Gastrocnemius medialis (tissue), 4 donors: ENCODE data around the gene LOC128125822.

Source experiments
- ATAC-seq, 2 donors: fragments of 150-250 bp; one replicate each; pipeline ENCODE4 v1.9.1; 2016
- DNase-seq, 2 donors: peaks; one replicate each; pipeline ENCODE4 v3.0.0-alpha.2; 2019
- H3K27ac ChIP-seq, 4 donors: fragments of 200-600 bp; sonication (generic); 1 replicate in 1 of 4; 2 replicates in 3 of 4; pipeline ENCODE4 v1.5.1; 2016 to 2018; ENCODE audit warnings: mild to moderate bottlenecking in 2 of 4, moderate library complexity in 1 of 4
- H3K27me3 ChIP-seq, 3 donors: fragments of 200-600 bp; sonication (generic) in 2 of 3; 1 replicate in 1 of 3; 2 replicates in 2 of 3; pipeline versions ENCODE4 v1.5.1 to v1.6.0; 2016 to 2019; ENCODE audit warnings: mild to moderate bottlenecking in 1 of 3, moderate library complexity in 1 of 3
- H3K36me3 ChIP-seq, 2 donors: fragments of 200-600 bp; sonication (generic) in 1 of 2; one replicate each; pipeline ENCODE4 v1.5.1; 2017 to 2018
- H3K4me1 ChIP-seq, 2 donors: fragments of 200-600 bp; sonication (generic) in 1 of 2; one replicate each; pipeline ENCODE4 v1.5.1; 2016 to 2017; ENCODE audit warnings: mild to moderate bottlenecking in 2 of 2
- H3K4me3 ChIP-seq, 4 donors: fragments of 200-600 bp; sonication (generic) in 3 of 4; 1 replicate in 1 of 4; 2 replicates in 3 of 4; pipeline ENCODE4 v1.5.1; 2016 to 2019; ENCODE audit warnings: mild to moderate bottlenecking in 2 of 4
- H3K9me3 ChIP-seq, 3 donors: fragments of 200-600 bp; sonication (generic) in 2 of 3; 1 replicate in 1 of 3; 2 replicates in 2 of 3; pipeline ENCODE4 v1.5.1; 2016 to 2019
- POLR2A ChIP-seq, 2 donors: fragments of 450-650 bp; IDR thresholded peaks; one replicate each; pipeline ENCODE4 v1.6.1; 2017; ENCODE audit warnings: antibody characterized with exemption in 2 of 2, mild to moderate bottlenecking in 2 of 2, moderate library complexity in 2 of 2
- in situ Hi-C, 4 donors: fragments of 200-750 bp; cut with MboI; loops; one replicate each; pipeline versions ENCODE4 v1.15.0 to v1.8.0; 2017; ENCODE audit warnings: low sequenced_read_pairs in 4 of 4
- intact Hi-C: fragments of 100-400 bp; cut with DNase I; formaldehyde crosslinking; loops from one replicate; pipeline ENCODE4 v1.15.1; 2023; ENCODE audit warnings: low total_unique reads
- TF ChIP-seq, protein P1 (sequence below), 5 experiments: fragments of 450-650 bp in 3 of 5; fragments of 200-600 bp in 2 of 5; sonication (generic) in 2 of 5; IDR thresholded peaks in 4 of 5; conservative IDR thresholded peaks in 1 of 5; 1 replicate in 4 of 5; 2 replicates in 1 of 5; pipeline ENCODE4 v1.5.1; 2016 to 2019; ENCODE audit warnings: antibody characterized with exemption in 5 of 5, mild to moderate bottlenecking in 3 of 5, moderate library complexity in 3 of 5

LOC128125822 gene

DNA sequence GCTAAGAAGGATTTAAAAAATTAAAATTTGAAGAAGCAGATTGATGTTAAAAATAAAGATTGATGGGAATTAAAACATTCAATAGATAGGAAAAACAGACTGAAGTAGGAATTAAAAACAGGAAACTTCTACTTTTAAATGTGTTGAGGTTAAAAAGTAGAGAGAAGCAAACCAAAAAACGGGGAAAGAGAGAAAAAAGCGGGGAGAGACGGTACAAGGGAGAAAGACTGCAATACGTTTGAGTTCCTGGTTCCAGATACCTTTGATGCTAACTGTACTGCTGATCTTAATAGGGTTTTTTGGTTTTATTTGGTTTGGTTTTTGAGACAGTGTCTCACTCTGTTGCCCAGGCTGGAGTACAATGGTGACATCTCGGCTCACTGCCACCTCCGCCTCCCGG lies 27.0 kb downstream of the LOC128125822 start:
- Histone ChIP-seq H3K27ac (no peak overlapping the region), H3K4me1 (peaks cover 5% of the 10 kb centered on the region in 2 donors), H3K9me3 (no peaks in the 10 kb centered on the region), H3K36me3 (no peaks in the 10 kb centered on the region), H3K27me3 (no peaks in the 10 kb centered on the region), H3K4me3 (no peak overlapping the region)
- DNase-seq, result no peak
- in situ Hi-C loops (loop anchor here in 3 of 4 donors (5.0 to 10.0 kb wide), 3 partner anchors 163 to 247 kb away; no protein-coding TSS in a partner anchor), intact Hi-C loops (loop anchor here (5.0 kb wide), 1 partner anchor 38 kb away; the partner anchor contains the start of gene PHF3)
- ATAC-seq, result no peak
- TF ChIP-seq, protein P1, sequence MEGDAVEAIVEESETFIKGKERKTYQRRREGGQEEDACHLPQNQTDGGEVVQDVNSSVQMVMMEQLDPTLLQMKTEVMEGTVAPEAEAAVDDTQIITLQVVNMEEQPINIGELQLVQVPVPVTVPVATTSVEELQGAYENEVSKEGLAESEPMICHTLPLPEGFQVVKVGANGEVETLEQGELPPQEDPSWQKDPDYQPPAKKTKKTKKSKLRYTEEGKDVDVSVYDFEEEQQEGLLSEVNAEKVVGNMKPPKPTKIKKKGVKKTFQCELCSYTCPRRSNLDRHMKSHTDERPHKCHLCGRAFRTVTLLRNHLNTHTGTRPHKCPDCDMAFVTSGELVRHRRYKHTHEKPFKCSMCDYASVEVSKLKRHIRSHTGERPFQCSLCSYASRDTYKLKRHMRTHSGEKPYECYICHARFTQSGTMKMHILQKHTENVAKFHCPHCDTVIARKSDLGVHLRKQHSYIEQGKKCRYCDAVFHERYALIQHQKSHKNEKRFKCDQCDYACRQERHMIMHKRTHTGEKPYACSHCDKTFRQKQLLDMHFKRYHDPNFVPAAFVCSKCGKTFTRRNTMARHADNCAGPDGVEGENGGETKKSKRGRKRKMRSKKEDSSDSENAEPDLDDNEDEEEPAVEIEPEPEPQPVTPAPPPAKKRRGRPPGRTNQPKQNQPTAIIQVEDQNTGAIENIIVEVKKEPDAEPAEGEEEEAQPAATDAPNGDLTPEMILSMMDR (IDR thresholded peaks at IDR 0.05 in 4 of 5, conservative IDR thresholded peaks at IDR 0.05 in 1 of 5), result no peak
- no peak for TF ChIP-seq POLR2A (IDR thresholded peaks at IDR 0.05)

DNA sequence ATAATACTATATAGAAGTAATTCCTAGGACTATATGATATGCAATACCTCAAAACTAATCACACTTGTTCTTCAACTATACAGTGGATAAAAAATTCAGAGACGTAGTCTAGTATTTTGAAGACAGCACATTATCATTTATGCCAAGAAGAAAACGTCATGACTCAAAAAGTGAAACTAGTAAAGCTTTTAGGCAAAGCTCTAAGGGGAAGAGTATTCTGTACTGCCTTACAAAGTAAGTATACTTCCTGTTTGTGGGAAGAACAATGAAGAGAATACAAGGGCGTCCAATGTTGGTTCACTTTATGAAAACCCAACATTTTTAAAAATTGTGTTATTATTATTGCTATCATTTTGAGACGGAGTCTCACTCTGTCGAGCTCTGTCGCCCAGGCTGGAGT lies 27.9 kb downstream of the LOC128125822 start:
- in situ Hi-C loops (loop anchor here in 2 of 4 donors (5.0 to 10.0 kb wide), 2 partner anchors 145 to 162 kb away; no protein-coding TSS in a partner anchor), intact Hi-C loops (no loop called here)
- no peak for TF ChIP-seq POLR2A (IDR thresholded peaks at IDR 0.05)
- TF ChIP-seq, protein P1 (IDR thresholded peaks at IDR 0.05 in 4 of 5, conservative IDR thresholded peaks at IDR 0.05 in 1 of 5), result no peak
- DNase-seq (no peak), ATAC-seq (no peak)
- H3K4me3 ChIP-seq, result no peak overlapping the region
- H3K27me3 ChIP-seq, result no peaks in the 10 kb centered on the region
- peaks cover 5% of the 10 kb centered on the region in 2 donors for H3K4me1 ChIP-seq
- H3K36me3 ChIP-seq, result no peaks in the 10 kb centered on the region
- no peaks in the 10 kb centered on the region for H3K9me3 ChIP-seq
- H3K27ac ChIP-seq, result no peak overlapping the region

DNA sequence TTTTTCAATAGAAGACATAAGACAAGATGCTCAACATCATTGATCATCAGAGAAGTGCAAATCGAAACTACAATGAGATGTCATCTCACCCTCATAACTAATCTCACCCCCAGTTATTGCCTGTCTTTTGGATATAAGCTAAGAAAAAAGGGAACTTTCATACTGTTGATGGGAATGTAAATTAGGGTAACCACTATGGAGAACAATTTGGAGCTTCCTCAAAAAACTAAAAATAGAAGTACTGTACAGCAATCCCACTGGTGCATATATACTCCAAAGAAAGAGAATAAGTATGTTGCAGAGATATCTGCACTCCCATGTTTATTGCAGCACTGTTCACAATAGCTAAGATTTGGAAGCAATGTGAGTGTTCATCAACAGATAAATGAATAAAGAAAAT lies 37.0 kb downstream of the LOC128125822 start:
- intact Hi-C loops, result no loop called here
- H3K27me3 ChIP-seq, result no peaks in the 10 kb centered on the region
- TF ChIP-seq POLR2A (IDR thresholded peaks at IDR 0.05), result no peak
- TF ChIP-seq, protein P1 (IDR thresholded peaks at IDR 0.05 in 4 of 5, conservative IDR thresholded peaks at IDR 0.05 in 1 of 5), result no peak
- no peak for ATAC-seq
- H3K9me3 ChIP-seq, result no peaks in the 10 kb centered on the region
- in situ Hi-C loops, result loop anchor here in 1 of 4 donors (10.0 kb wide), 1 partner anchor 136 kb away; no protein-coding TSS in a partner anchor
- no peak overlapping the region for H3K27ac ChIP-seq
- H3K36me3 ChIP-seq, result no peaks in the 10 kb centered on the region
- no peak overlapping the region for H3K4me3 ChIP-seq
- DNase-seq, result no peak
- H3K4me1 ChIP-seq, result no peaks in the 10 kb centered on the region

DNA sequence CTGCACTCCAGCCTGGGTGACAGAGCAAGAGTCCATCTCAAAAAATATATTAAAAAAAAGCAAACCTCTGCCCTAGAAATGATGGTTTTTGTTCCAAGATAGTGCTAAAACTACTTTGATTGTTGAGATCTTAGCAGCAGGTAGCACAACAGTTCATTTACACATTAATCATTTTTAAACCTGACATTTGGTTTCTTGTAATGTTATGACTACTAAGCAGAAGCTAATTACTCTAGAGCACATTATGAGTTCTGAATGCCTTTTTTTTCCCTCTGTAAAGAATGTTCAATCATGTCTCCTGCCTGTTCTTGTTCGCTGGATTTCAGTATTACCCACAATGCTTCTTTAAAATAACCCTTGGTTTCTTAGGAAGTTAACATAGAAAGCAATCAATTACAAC lies 38.7 kb downstream of the LOC128125822 start:
- no peak for DNase-seq
- Histone ChIP-seq H3K27me3 (no peaks in the 10 kb centered on the region), H3K4me1 (no peaks in the 10 kb centered on the region), H3K36me3 (no peaks in the 10 kb centered on the region), H3K4me3 (no peak overlapping the region), H3K27ac (no peak overlapping the region), H3K9me3 (no peaks in the 10 kb centered on the region)
- TF ChIP-seq POLR2A (IDR thresholded peaks at IDR 0.05), result no peak
- TF ChIP-seq, protein P1 (IDR thresholded peaks at IDR 0.05 in 4 of 5, conservative IDR thresholded peaks at IDR 0.05 in 1 of 5), result no peak
- in situ Hi-C loops (no loop called here), intact Hi-C loops (no loop called here)
- ATAC-seq, result no peak

DNA sequence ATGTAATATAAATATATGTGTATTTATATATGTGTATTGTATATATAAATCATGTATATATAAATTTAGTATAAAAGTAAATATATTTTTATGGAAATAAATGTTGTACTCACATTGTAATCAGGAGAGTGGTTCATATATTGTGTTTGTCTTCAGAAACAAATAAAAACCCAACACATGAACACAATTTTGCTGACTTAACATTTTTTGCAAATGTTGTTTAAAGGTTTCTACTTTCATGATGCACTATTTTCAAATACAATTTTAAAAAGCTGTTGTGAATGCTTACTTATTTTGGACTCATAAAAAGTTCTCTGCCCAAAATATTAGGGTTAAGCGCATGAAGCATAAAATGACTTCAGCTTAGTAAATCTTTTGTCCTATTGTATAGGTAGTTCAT lies 39.3 kb downstream of the LOC128125822 start:
- Histone ChIP-seq H3K36me3 (no peaks in the 10 kb centered on the region), H3K4me1 (no peaks in the 10 kb centered on the region), H3K27me3 (no peaks in the 10 kb centered on the region), H3K9me3 (no peaks in the 10 kb centered on the region), H3K27ac (no peak overlapping the region), H3K4me3 (no peak overlapping the region)
- TF ChIP-seq, protein P1 (IDR thresholded peaks at IDR 0.05 in 4 of 5, conservative IDR thresholded peaks at IDR 0.05 in 1 of 5), result no peak
- no peak for TF ChIP-seq POLR2A (IDR thresholded peaks at IDR 0.05)
- no peak for ATAC-seq
- intact Hi-C loops (no loop called here), in situ Hi-C loops (no loop called here)
- DNase-seq, result no peak
